PFSK-1 (cell line): ENCODE measurements around the gene EPHA8.

Experiments used
- POLR2AphosphoS5 ChIP-seq: IDR thresholded peaks from 2 replicates; pipeline ENCODE4 v1.6.1; 2012; ENCODE audit warnings: low read depth, mild to moderate bottlenecking, control low read depth, low read length, moderate library complexity
- REST ChIP-seq, 2 experiments: IDR thresholded peaks; 2 replicates each; pipeline versions ENCODE4 v1.6.1 to v1.8.0; 2011 to 2012; ENCODE audit warnings: low read depth in 2 of 2, low read length in 2 of 2, control low read depth in 1 of 2, inconsistent platforms in 1 of 2, mild to moderate bottlenecking in 1 of 2, moderate library complexity in 1 of 2; ENCODE audit not compliant: insufficient read depth in 1 of 2
- TAF1 ChIP-seq: IDR thresholded peaks from 2 replicates; pipeline ENCODE4 v1.6.1; 2012; ENCODE audit warnings: low read length, control low read depth, borderline replicate concordance; ENCODE audit not compliant: insufficient read depth

DNA sequence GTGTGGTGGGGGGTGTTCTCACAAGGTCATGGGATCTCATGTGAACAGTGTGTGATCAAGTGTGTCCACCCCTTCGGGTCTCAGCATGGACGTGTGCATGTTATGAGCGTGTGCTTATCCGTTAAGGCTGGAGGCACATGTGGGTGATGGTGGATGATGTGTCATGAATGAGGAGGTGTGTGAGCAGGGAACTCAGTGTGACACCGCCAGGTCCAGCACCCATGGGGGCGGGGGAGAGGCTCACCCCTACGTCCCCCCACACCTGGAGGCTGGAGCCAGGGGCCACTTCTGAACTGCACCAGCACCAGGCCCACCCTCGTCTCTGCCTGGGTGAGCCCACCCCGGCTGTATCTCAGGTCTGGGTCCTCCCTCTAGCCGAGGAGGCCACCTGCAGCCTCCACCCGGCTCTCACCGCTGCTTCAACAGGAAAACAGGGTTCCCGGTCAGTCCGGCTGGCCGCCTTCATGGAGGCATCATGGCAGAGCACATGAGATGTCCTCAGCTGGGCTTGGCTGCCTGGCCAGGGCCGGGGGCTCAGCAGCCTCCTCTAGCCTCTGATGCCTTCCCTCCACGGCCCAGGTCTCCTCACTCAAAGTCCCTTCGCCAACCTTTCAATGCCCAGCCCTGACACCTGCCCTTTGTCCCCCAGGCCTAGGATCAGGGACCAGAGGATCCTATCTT, 38.9 kb downstream of the EPHA8 start:
- TF ChIP-seq REST (IDR thresholded peaks at IDR 0.05; ENCODE audit: insufficient read depth in 1 of 2, low read depth in 2 of 2, low read length in 2 of 2) (no peak), TAF1 (no peak), POLR2AphosphoS5 (no peak)
